ENCODE results near the gene PROZ. TPM values are rescaled to one million over a fixed set of nuclear protein-coding genes. Genes with fewer than 3 reads are reported as not detected.

Gene PROZ
- total RNA-seq, 2 donors from 2014 or later: not detected

- H3K27ac ChIP-seq: no peak overlapping the region
Measured at GRCh38 chr13:113220141-113220598, 61.7 kb downstream of the PROZ start.

GRCh38 chr13:113220877-113221276 lies 62.4 kb downstream of the PROZ start:
- no peak overlapping the region for H3K4me3 ChIP-seq
- peaks cover 0 to 4% of the 10 kb centered on the region in 2 donors for H3K36me3 ChIP-seq
- intact Hi-C loops (cut with DNase I): no loop called here
- H3K27ac ChIP-seq: no peak overlapping the region
- no peaks in the 10 kb centered on the region for H3K9me3 ChIP-seq
- DNase-seq (ENCODE audit: low spot score): no peak
- peaks cover 10% of the 10 kb centered on the region for H3K4me1 ChIP-seq (replicated peaks)
- 90% methylated on average over 7 of the region's 7 CpGs for WGBS
- TF ChIP-seq POLR2AphosphoS5 (IDR thresholded peaks at IDR 0.05) (no peak), POLR2A (IDR thresholded peaks at IDR 0.05) (no peak)
- TF ChIP-seq, protein P1, sequence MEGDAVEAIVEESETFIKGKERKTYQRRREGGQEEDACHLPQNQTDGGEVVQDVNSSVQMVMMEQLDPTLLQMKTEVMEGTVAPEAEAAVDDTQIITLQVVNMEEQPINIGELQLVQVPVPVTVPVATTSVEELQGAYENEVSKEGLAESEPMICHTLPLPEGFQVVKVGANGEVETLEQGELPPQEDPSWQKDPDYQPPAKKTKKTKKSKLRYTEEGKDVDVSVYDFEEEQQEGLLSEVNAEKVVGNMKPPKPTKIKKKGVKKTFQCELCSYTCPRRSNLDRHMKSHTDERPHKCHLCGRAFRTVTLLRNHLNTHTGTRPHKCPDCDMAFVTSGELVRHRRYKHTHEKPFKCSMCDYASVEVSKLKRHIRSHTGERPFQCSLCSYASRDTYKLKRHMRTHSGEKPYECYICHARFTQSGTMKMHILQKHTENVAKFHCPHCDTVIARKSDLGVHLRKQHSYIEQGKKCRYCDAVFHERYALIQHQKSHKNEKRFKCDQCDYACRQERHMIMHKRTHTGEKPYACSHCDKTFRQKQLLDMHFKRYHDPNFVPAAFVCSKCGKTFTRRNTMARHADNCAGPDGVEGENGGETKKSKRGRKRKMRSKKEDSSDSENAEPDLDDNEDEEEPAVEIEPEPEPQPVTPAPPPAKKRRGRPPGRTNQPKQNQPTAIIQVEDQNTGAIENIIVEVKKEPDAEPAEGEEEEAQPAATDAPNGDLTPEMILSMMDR (IDR thresholded peaks at IDR 0.05): no peak
- H3K27me3 ChIP-seq (replicated peaks; ENCODE audit: insufficient read depth): no peaks in the 10 kb centered on the region

More at GRCh38 chr13:113220141-113220598, 61.7 kb downstream of the PROZ start:
- no peaks in the 10 kb centered on the region for H3K9me3 ChIP-seq
- H3K4me3 ChIP-seq: no peak overlapping the region
- peaks cover 0 to 4% of the 10 kb centered on the region in 2 donors for H3K36me3 ChIP-seq
- intact Hi-C loops (cut with DNase I): no loop called here
- TF ChIP-seq POLR2A (IDR thresholded peaks at IDR 0.05) (no peak), POLR2AphosphoS5 (IDR thresholded peaks at IDR 0.05) (no peak)
- TF ChIP-seq, protein P1 (IDR thresholded peaks at IDR 0.05): no peak
- WGBS: 86% methylated on average over 13 of the region's 13 CpGs
- H3K4me1 ChIP-seq (replicated peaks): peaks cover 10% of the 10 kb centered on the region
- no peaks in the 10 kb centered on the region for H3K27me3 ChIP-seq (replicated peaks; ENCODE audit: insufficient read depth)
- DNase-seq (ENCODE audit: low spot score): no peak

Small RNAs within 50 kb of the gene (small RNA-seq; reads per million reads assigned to genes)
- gene AL137002.1: 0 reads per million in 2 donors

Other genes starting within 250 kb of the PROZ start
- gene MCF2L, start 189.4 kb upstream of the PROZ start, total RNA-seq: 10 to 100 TPM; 47.6 to 64.7 TPM
- gene F7, start 52.9 kb upstream of the PROZ start, total RNA-seq: 1 to 10 TPM in 1 of 2 donors, not detected in 1; 2.7 TPM
- gene F10, start 35.8 kb upstream of the PROZ start, total RNA-seq: 10 to 100 TPM; 10.2 to 48.0 TPM
- 10 to 100 TPM; 47.7 to 48.6 TPM for gene PCID2, start 50.0 kb downstream of the PROZ start, total RNA-seq
- gene CUL4A, start 51.0 kb downstream of the PROZ start, total RNA-seq: 100 to 1,000 TPM; 103 to 185 TPM
- 100 to 1,000 TPM; 214 to 246 TPM for gene LAMP1, start 138.6 kb downstream of the PROZ start, total RNA-seq
- gene GRTP1, start 205.5 kb downstream of the PROZ start, total RNA-seq: 10 to 100 TPM; 23.5 to 43.1 TPM